Epidermal melanocyte (primary cell): ENCODE data around the gene MYO7A.

Source experiments
- DNase-seq: peaks from one replicate; pipeline ENCODE4 v3.0.0; 2011; ENCODE audit warnings: low spot score; ENCODE audit not compliant: insufficient read length

Gene MYO7A

DNA sequence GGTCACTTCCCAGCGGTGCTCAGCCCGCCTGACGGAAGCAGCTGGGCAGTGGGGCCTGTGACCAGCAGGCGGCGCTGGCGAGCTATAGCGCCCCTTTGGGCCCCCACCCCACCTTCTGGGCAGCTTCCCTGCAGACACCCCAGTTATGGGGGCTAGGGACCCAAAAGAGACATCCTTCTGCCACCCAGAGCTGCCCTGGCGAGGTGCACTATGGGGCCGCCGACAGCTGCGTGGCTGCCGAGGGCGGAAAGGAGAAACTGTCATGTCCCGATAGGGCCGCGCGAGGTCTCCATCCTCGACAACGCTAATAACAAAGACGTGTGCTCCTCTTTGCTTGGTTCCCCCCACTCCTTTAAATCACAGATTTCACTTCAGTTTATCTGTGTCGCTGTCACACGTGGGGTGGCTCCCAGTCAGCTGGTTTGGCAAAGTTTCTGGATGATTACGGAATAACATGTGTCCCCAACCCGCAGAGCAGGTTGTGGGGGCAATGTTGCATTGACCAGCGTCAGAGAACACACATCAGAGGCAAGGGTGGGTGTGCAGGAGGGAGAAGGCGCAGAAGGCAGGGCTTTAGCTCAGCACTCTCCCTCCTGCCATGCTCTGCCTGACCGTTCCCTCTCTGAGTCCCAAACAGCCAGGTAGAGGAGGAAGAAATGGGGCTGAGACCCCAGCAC lies 673 bp upstream of the MYO7A start:
- DNase-seq, result no peak

DNA sequence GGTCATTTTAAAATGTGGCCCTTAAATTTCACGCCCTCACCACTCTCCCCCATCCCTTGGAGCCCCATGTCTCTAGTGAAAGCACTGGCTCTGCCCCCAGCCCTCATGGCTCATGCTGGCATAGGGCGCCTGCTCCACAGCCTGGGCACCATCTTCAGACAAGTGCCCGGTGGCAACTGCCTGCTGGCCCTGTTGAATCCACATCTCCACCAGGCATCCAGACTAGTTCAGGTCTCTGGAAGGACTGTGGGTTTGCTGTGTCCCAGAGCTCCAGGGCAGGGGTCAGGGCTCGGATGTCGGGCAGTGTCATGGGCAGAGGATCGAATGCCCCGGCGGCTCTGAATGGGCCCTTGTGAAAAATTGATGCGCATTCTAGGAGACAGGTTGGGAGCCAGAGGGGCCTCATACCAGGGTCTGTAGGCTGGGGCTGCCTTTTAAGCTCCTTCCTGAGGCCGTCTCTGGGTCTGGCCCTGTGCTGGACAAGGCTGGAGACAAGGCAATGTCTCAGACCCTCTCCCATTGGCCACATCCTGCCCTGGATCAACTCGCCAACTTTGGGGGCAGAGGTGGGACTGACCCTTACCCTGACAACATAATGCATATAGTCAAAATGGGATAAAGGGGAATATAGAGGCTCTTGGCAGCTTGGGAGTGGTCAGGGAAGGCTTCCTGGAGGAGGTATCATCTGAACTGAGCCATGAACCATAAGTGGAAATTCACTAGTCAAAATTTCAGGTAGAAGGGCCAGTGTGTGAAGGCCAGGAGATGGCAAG lies 1.2 kb downstream of the MYO7A start:
- no peak for DNase-seq

DNA sequence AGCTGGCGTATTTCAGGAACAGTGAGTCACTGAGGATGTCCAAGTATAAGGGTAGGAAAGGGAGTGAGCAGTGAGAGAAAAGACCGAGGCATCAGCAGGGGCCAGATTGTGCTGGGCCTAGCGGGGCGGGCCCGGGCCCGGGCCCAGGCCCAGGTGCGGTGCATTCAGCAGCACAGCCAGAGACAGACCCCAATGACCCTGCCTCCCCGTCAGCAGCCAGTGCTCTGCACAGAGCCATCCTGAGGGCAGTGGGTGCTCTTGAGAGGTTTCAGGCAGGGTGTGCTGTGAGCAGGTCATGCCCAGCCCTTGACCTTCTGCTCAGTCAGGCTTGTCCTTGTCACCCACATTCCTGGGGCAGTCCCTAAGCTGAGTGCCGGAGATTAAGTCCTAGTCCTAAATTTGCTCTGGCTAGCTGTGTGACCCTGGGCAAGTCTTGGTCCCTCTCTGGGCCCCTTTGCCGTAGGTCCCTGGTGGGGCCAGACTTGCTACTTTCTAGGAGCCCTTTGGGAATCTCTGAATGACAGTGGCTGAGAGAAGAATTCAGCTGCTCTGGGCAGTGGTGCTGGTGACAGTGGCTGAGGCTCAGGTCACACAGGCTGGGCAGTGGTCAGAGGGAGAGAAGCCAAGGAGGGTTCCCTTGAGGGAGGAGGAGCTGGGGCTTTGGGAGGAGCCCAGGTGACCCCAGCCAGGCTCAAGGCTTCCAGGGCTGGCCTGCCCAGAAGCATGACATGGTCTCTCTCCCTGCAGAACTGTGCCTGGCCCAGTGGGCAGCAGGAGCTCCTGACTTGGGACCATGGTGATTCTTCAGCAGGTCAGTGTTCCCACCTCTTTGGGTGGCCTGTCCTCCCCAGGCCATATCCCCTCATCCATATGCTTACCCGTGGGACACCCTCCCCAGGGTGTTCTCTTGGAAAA lies 2.1 kb downstream of the MYO7A start:
- no peak for DNase-seq

DNA sequence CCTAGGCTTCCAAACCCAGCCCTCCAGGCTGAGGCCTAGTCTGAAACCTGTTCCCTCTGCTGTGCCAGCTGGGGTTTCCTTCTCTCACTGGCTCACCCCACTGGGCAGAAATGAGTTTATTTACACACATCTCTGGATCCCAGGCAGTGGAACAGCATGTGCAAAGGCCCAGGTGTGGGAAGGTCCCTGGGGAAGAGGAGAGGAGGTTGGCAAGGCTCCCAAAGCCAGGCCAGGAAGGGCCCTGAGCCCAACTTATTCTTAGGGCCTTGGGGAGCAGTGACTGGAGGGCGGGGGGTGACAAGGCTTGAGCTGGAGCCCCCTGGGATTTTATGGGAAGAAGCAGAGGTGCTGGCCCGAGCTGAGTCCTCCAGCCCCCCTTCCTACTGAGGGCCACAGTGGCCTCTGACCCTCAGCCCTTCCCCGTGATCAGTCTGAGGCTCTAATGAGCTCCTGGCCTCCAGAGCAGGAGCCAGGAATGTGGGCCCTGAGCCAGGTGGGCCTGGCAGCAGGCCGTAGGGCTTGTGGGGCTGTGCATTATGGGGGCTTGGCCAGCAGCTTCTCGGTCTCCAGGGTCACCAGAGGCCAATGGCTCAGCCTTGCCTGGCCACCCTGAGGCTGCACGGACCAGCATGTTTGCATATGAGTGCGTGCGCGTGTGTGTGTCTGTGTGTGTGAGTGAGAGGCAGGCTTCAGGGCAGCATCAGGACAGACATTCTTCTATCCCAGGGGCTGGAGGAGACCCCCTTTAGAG lies 2.9 kb downstream of the MYO7A start:
- DNase-seq, result no peak

DNA sequence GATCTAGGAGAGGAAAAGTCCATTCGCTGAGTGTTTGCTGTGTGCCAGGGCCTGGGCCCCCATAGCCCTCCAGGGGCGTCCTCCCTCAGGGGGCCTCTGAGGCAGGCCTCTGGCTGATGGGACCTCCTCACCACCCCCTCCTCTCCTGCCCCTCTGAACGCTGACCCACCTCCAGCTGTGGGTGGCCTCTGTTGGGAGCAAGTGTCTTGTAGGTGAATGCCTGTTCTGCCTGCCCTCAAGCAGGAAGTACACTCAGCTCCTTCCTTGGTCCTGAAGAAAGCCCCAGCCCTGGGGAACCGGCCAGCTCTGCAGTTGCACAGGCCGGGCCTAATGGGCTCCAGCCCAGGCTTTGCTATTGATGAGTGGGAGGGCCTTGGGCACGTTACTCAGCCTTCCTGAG lies 3.5 kb downstream of the MYO7A start:
- DNase-seq, result no peak

DNA sequence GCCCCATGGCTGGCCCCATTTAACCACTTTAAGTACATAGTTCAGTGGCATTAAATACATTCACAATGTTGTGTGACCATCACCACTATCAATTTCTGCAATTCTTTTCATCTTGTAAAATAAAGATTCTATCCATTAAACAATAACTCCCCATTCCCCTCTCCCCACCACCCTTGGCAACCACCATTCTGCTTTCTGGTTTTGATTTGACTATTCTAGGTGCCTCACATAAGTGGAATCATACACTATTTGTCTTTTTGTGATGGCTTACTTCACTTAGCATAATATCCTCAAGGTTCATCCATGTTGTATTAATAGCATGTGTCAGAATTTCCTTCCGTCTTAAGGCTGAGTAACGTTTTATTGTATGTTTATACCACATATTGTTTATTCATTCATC lies 7.0 kb downstream of the MYO7A start:
- no peak for DNase-seq

DNA sequence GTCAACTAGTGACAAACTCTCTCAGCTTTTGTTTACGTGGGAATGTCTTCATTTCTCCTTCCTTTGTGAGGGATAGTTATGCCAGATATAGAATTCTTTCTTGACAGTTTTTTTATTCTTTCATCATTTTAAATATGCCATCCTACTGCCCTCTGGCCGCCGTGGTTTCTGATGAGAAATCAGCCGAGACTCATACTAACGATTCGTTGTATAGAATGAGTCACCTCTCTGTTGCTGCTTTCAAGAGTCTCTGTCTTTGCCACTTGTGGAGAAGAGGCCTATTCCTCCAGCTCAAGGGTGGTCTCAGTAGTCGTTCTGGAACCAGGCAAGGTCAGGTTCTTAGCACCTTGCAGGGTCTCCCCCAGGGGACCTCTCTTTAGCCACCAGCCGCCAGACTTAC lies 8.0 kb downstream of the MYO7A start:
- no peak for DNase-seq

DNA sequence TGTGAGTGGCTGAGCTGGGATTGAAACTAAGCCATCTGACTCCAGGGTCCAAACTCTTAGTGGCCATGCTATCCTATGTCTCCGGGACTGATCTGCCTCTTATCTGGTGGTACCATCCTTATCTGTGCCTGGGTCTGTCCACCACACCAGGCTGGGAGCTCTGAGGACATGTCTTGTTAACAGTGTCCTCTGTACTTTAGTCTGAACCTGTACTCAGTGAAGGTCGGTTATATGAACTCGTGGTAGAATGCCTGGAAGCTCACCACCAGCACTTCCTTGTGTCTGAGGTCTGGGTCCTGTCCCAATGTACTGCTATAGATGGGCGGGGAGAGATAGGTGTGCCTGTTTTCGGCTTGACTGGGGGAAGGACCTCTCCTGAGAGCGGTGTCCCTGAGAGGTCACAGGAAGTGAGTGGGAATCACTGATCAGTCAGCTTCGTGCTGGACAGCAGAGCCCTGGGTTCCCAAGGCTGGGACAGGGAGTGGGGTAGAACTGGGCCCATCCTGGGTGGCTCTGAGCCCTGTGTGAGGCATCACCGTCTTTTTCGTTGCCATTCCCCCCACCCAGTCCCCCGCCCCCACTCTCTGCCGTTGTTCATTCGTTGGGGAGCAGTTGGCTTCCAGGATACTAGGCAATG lies 8.9 kb downstream of the MYO7A start:
- no peak for DNase-seq

DNA sequence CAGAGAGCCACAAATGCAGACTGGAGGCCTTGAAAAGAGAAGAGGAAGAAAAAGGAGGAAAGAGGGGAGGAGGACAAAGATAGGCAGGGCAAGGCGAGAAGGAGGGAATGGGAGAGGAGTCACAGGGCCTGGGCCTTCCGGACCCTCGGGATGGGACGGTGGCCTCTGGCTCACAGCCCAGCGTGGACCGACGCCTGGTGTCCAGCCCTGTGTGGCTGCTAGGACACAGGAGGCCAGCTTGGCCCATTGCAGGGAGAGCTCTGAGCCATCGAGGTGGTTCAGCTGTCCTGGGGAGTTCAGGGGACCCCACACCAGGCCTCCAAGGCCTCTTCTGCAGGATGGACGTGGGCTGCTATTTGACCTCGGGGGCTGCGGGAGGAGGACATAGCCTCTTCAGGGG lies 9.4 kb downstream of the MYO7A start:
- no peak for DNase-seq

DNA sequence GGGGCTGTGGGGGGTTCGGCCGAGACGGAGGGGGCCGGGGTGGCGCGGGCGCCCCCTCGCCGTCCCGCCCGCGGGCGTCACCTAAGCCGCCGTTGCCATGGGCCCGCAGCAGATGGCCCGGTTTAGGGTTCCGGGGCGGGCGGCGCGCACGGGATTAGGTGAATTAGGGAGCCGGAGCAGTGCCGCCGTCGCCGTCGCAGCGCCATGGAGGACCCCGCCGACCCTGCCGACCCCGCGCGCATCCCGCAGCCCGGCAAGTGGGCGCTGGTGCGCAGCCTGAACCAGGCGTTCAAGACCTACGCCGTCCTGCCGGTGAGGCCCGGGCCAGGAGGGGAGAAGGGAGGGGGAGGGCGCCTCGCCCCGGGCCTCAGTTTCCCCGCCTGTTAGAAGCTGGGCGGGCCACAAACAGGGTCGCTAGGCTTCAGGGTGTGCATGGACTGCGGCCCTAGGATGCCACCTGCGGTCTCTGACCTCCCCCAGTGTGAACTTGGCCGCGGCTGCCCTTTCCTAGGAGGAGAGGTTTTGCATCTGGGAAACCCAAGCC lies 10.1 kb downstream of the MYO7A start:
- no peak for DNase-seq

DNA sequence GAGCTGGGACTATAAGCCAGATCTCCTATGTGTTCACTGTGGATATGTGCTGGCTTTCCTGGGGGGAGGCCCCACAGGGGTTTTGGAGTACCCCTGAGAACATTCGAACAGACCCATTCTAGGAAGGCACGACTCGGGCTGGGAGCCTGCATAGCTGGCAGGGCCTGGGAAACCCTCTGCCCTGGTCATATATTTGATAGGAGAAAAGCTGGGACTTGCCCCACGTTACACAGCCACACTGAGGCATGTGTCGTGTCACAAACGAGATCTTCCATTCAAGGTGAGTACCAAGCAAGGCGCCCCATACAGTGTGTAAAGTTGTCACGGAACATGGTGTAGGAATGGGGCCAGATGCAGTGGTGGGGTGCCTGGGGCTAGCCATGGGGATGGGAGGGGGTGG lies 11.2 kb downstream of the MYO7A start:
- DNase-seq, result no peak

DNA sequence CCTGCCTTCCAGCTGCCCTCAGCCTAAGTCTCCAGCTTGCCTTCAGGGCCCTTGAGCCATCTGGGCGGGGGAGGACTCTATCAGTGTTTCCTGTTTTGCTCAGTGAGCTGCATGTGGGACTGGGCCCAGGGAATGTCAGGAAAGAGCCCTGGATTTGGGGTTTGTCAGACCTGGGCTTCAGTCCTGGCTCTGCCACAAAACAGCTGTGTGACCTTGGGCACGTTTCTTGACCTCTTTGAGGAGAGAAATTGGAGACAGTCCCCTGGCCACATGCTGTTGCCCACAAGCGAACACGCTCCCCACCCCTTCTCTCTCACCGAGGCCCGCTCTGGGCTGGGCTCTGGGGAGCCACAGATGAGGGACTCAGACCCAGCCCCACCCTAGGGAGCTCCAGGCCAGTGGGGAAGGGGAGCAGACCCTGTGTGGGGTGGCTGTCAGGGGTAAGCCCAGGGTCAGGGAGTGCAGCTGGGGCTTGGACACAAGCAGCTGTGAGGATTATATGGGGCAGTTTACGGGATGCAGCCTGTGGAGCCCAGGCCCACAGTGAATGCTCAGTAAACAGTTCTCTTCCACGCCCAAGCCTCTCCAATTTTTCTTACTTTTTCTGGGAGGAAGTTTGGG lies 12.3 kb downstream of the MYO7A start:
- DNase-seq, result no peak

DNA sequence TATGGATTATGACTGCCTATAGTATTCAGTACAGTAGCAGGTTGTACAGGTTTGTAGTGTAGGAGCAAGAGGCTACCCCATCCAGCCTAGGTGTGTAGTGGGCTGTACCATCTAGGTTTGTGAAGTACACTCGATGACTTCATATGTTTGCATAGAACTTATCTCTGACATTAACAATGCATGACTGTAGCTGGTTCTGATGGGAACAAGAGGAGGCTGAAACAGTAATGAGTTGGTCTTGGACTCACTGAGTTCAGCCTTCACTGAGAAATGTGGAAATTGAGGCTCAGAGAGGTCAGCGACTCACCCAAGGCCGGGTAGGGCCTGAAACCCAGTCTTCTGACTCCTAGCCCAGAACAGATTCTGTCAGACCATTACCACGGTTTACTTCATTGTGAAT lies 13.0 kb downstream of the MYO7A start:
- no peak for DNase-seq

DNA sequence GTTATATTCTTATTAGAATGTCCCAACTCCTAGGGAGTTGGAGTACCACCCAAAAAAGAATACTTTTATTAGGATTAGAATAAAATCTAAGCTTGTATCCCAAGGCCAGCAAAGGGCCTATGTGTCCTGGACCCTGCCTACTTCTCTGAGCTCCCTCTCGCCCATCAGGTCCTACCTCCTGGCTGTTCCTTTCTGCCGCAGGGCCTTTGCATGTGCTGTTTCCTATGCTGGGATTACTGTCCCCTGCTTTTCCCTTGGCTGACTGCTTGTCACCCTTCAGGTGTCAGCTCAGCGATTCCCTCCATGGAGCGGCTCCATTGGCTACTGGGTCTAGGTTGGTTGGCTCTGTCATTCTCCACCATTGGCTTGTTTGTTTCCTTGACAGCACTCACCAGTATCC lies 13.4 kb downstream of the MYO7A start:
- DNase-seq, result no peak

DNA sequence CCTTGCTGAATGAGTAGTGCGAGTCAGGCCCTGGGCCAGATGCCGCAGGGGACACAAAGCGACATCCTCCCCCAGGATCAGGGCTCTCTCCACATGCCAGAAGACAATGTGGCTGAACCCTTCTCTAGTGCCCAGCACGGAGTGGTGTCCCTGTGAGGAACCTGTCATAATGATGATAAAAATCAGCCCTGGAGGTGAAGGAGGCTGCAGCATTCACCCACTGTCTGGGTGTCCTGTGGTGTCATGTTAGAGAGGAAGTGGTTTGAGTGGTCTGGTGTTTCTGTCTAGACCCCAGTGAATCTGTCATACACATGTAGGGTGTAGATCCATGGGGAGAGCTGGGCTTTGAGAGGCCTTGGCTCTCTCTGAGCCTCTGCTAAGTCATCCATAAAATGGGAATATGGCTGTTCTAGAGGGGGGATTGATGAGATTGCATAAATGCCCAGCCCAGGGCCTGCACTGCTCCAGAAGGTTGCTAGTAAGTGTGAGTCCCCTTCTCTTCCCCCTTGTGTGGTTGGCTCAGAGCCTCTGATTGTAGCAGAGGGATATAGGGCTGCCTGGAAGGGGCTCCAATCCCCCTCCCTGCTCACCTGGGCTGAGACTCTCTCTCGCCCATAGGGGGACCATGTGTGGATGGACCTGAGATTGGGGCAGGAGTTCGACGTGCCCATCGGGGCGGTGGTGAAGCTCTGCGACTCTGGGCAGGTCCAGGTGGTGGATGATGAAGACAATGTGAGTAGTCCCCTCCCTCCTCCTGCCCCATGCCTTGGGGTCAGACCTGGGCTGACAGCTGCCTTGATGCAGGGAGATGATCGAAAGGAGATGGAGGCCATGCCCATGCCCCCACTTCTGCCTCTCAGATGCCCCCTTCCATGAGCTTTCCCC lies 14.3 kb downstream of the MYO7A start:
- DNase-seq, result no peak

DNA sequence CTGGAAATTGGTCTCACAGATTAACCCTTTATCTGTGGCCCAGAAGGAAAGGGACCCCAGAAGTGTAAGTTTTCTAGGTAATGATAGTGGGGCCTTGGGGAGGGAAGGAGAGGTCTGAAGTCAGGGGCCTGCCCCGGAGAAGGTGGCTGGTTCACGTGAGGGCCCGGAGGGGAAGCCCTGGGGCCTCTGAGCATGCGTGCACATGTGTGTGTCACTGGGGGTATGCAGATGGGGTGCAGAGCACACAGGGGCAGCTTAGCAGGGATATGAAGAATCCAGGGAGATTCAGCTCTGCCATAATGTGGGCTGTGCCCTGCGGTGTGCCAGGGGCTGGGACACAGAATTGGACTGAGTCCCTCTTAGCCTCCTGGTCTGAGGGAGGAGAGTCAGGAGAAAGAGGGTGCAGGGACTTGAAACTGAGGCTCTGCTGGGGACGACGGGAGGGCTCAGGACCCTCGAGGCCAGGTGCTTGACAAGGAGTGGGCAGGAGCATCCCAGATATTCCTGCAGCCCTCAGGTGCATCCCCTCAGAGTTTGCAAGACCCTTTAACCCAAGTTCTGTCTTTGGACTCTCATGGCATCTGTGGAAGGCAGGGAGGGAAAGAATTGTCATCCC lies 15.5 kb downstream of the MYO7A start:
- no peak for DNase-seq

DNA sequence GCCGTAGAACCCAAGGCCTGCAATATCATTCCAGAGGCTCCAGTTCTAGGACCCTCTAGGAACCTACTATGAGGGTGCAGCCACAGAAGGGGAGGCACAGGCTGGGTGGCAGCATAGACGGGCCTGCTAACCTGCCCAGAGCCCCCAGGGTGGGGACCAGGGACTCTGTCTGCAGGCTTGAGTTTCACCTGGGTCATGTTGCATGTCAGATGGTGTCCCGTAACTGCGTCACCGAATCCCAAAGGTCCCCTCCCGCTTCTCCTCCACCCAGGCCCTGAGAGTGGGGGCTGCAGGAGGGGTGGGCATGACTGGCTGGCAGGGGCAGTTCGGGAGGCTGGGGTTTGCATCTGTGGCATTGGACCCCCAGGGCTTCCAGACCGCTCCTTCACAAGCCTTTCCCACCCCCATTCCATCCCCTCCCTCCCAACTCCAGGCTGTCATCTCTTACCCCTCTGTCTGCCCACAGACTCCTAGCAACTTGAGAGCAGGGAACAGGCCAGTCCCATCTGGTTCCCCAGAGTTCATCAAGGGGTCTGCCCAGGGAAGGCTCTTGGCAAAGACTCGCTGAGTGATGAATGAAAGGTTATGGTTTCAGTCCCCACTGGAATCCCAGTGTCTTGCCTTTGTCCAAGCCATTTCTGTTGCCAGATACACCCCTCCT lies 16.3 kb downstream of the MYO7A start:
- DNase-seq, result no peak

DNA sequence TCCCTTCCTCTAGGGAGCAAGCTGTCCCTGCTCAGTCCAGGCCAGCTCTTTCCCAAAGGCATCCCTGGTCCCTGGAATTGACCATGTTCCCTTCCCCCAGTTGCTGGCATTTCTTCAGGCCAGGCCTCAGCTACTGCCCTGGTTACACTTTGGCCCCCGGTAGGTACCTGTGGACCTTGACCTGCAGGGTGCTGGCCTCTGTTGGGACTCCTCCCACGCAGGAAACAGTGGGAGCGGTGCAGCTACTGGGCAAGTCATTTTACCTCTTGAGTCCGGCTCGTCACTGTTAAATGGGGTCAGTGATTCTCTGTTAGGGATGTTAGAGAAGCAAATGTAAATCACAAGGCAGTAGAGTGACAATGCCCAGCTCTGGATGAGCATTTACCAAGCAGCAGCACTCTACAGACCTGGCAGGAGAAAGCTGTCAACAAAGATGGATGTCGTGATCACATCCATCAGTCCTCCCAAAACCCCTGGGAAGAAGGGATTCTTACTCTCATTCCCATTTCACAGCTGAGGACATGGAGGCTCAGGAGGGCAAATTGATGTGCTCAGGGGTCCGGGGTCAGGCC lies 16.9 kb downstream of the MYO7A start:
- DNase-seq, result no peak
